ENCODE data around the gene SETD2.

The SETD2 gene

DNA sequence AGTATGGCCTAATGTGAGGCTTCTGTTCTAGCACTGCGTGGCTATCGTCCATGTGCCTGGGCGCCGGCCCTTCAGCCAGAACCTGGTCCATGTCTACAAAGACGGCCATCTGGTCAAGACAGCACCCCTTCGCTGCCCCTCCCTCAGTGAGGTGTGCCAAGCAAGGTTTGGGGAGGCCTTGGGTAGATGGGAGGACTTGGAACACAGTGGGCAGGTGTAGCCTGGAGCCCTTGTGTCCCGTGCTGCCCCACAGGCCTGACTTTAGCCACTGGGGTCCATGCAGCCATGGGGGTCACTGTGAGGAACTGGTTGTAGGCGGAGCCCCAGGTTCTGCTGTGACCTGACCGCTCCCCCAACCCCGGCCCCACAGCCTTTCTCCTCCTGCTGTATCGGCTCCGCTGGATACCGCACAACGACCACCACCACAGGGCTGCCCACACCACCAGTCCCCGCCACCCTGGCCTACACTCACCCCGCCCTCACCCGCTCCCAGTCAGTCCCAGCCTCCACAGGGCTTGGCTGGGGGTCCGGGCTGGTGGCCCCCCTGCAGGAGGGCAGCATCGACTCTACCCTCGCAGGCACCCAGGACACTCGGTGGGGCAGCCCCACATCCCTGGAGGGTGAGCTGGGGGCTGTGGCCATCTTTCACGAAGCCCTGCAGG is 167.9 kb downstream of the SETD2 start:
- DNase-seq (ENCODE audit: insufficient read length) (no peak), FAIRE-seq (no peak)
- TF ChIP-seq POLR2AphosphoS5 (IDR thresholded peaks at IDR 0.05; ENCODE audit: low read depth, low read length), result no peak
- TF ChIP-seq POLR2A (IDR thresholded peaks at IDR 0.05; ENCODE audit: low read depth, low read length), result peak; percentile 15; the same call in 1 of the 2 replicates
- no peak for TF ChIP-seq TAF1 (IDR thresholded peaks at IDR 0.05; ENCODE audit: borderline replicate concordance, low read depth, low read length)

- FAIRE-seq, result no peak
- no peak for DNase-seq (ENCODE audit: insufficient read length)
- TF ChIP-seq POLR2AphosphoS5 (IDR thresholded peaks at IDR 0.05; ENCODE audit: low read depth, low read length) (no peak), POLR2A (IDR thresholded peaks at IDR 0.05; ENCODE audit: low read depth, low read length) (0 out of 2 replicates have a peak, but pooled peaks have one; percentile 2)
Observed at GRCh38 chr3:46994801-46995731, 168.8 kb downstream of the SETD2 start.

GRCh38 chr3:46993986-46994385 is 169.9 kb downstream of the SETD2 start:
- FAIRE-seq (no peak), DNase-seq (ENCODE audit: insufficient read length) (no peak)
- TF ChIP-seq TAF1 (IDR thresholded peaks at IDR 0.05; ENCODE audit: borderline replicate concordance, low read depth, low read length) (no peak), POLR2AphosphoS5 (IDR thresholded peaks at IDR 0.05; ENCODE audit: low read depth, low read length) (no peak), POLR2A (IDR thresholded peaks at IDR 0.05; ENCODE audit: low read depth, low read length) (no peak)

GRCh38 chr3:46993292-46993691 is 170.6 kb downstream of the SETD2 start:
- DNase-seq (ENCODE audit: insufficient read length) (no peak), FAIRE-seq (no peak)
- TF ChIP-seq TAF1 (IDR thresholded peaks at IDR 0.05; ENCODE audit: borderline replicate concordance, low read depth, low read length) (no peak), POLR2AphosphoS5 (IDR thresholded peaks at IDR 0.05; ENCODE audit: low read depth, low read length) (no peak)

GRCh38 chr3:46992231-46992630 is 171.7 kb downstream of the SETD2 start:
- no peak for DNase-seq (ENCODE audit: insufficient read length)
- no peak for FAIRE-seq

GRCh38 chr3:46991406-46992165 is 172.3 kb downstream of the SETD2 start:
- TF ChIP-seq POLR2A (IDR thresholded peaks at IDR 0.05; ENCODE audit: low read depth, low read length) (no peak), TAF1 (IDR thresholded peaks at IDR 0.05; ENCODE audit: borderline replicate concordance, low read depth, low read length) (no peak), POLR2AphosphoS5 (IDR thresholded peaks at IDR 0.05; ENCODE audit: low read depth, low read length) (0 out of 2 replicates have a peak, but pooled peaks have one; percentile 48)
- FAIRE-seq, result no peak

More at GRCh38 chr3:46992231-46992630, 171.7 kb downstream of the SETD2 start:
- no peak for TF ChIP-seq POLR2A (IDR thresholded peaks at IDR 0.05; ENCODE audit: low read depth, low read length)
- no peak for TF ChIP-seq POLR2AphosphoS5 (IDR thresholded peaks at IDR 0.05; ENCODE audit: low read depth, low read length)
- no peak for TF ChIP-seq TAF1 (IDR thresholded peaks at IDR 0.05; ENCODE audit: borderline replicate concordance, low read depth, low read length)

DNA sequence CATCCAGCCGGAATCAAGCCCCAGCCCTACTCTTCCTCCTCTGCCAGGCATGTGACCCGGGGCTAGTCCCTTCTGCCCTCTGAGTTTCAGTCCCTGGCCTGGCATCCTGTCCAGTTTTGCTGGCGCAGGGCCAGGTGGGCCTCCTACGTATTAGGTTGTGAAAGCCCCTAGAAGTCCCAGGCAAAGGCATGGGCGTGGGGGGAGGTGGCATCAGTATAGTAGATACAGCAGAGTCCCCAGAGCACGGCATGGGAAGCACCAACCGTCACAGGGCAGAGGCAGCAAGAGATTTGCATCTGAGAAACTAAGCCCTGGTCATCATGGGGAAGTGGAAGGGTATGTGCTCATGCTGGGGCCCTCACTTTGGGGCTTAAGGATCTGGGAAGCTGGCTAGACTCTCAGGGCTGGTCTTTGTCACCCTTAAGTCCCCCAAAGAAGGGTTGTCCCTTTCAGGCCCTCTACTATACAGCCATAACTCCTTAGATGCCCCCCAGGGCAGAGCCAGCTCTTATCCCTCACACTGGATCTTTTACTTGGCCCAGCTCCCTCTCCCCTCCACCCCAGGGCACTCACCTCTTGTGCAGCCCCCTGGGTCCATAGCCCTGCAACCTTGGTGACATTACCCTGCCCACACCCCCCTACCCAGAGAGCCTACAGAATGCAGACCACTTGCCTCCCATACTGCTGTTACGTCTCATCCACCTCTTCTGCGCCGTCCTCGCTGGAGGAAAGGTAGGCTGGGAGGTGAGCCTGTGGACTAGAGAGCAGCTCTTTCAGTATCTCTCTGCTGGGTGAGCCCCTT is 173.1 kb downstream of the SETD2 start:
- peak; percentile 86 for FAIRE-seq
- DNase-seq (ENCODE audit: insufficient read length), result no peak
- TF ChIP-seq POLR2A (IDR thresholded peaks at IDR 0.05; ENCODE audit: low read depth, low read length) (peak; percentile 29; the same call in 1 of the 2 replicates), POLR2AphosphoS5 (IDR thresholded peaks at IDR 0.05; ENCODE audit: low read depth, low read length) (no peak), TAF1 (IDR thresholded peaks at IDR 0.05; ENCODE audit: borderline replicate concordance, low read depth, low read length) (no peak)

More at GRCh38 chr3:46991406-46992165, 172.3 kb downstream of the SETD2 start:
- no peak for DNase-seq (ENCODE audit: insufficient read length)

- DNase-seq (ENCODE audit: insufficient read length), result no peak
- TF ChIP-seq POLR2AphosphoS5 (IDR thresholded peaks at IDR 0.05; ENCODE audit: low read depth, low read length), result no peak
- TF ChIP-seq POLR2A (IDR thresholded peaks at IDR 0.05; ENCODE audit: low read depth, low read length), result no peak
- TF ChIP-seq TAF1 (IDR thresholded peaks at IDR 0.05; ENCODE audit: borderline replicate concordance, low read depth, low read length), result no peak
- no peak for FAIRE-seq
Observed at GRCh38 chr3:46989146-46989810, 174.6 kb downstream of the SETD2 start.

GRCh38 chr3:46988616-46989015 is 175.3 kb downstream of the SETD2 start:
- no peak for DNase-seq (ENCODE audit: insufficient read length)
- TF ChIP-seq POLR2AphosphoS5 (IDR thresholded peaks at IDR 0.05; ENCODE audit: low read depth, low read length) (0 out of 2 replicates have a peak, but pooled peaks have one; percentile 8), TAF1 (IDR thresholded peaks at IDR 0.05; ENCODE audit: borderline replicate concordance, low read depth, low read length) (no peak)
- FAIRE-seq, result no peak

Data from GM12892 (cell line).